NCI-H2029 treated with DMSO at 0.1 percent for 48 hours (cell line): ENCODE data around the gene FRMD6.

Experiments
- DNase-seq: peaks from one replicate; lab custom pipeline; 2025; lab: John Stamatoyannopoulos, UW

FRMD6 gene

GRCh38 chr14:51666826-51667225 is 15.1 kb downstream of the FRMD6 start:
- DNase-seq, result no peak

- no peak for DNase-seq
Measured at GRCh38 chr14:51668870-51669269, 17.2 kb downstream of the FRMD6 start.

- no peak for DNase-seq
Measured at GRCh38 chr14:51674294-51675002, 22.7 kb downstream of the FRMD6 start.

GRCh38 chr14:51676549-51676948 is 24.8 kb downstream of the FRMD6 start:
- no peak for DNase-seq

GRCh38 chr14:51677266-51677665 is 25.6 kb downstream of the FRMD6 start:
- DNase-seq, result no peak

GRCh38 chr14:51677738-51678137 is 26.0 kb downstream of the FRMD6 start:
- no peak for DNase-seq

- DNase-seq, result no peak
Measured at GRCh38 chr14:51680031-51680430, 28.3 kb downstream of the FRMD6 start.

- no peak for DNase-seq
Measured at GRCh38 chr14:51681411-51681810, 29.7 kb downstream of the FRMD6 start.

GRCh38 chr14:51682411-51682810 is 30.7 kb downstream of the FRMD6 start:
- DNase-seq, result no peak

GRCh38 chr14:51684760-51685159 is 33.0 kb downstream of the FRMD6 start:
- DNase-seq, result no peak

- DNase-seq, result no peak
Measured at GRCh38 chr14:51691176-51691575, 39.5 kb downstream of the FRMD6 start.

- no peak for DNase-seq
Measured at GRCh38 chr14:51692646-51693045, 40.9 kb downstream of the FRMD6 start.

GRCh38 chr14:51697848-51698247 is 46.1 kb downstream of the FRMD6 start:
- no peak for DNase-seq

GRCh38 chr14:51701951-51702350 is 50.2 kb downstream of the FRMD6 start:
- no peak for DNase-seq

GRCh38 chr14:51703787-51704186 is 52.1 kb downstream of the FRMD6 start:
- no peak for DNase-seq

- DNase-seq, result no peak
Measured at GRCh38 chr14:51704545-51704944, 52.8 kb downstream of the FRMD6 start.

- no peak for DNase-seq
Measured at GRCh38 chr14:51707327-51707726, 55.6 kb downstream of the FRMD6 start.

- DNase-seq, result no peak
Measured at GRCh38 chr14:51711505-51711904, 59.8 kb downstream of the FRMD6 start.

- DNase-seq, result no peak
Measured at GRCh38 chr14:51715250-51715649, 63.5 kb downstream of the FRMD6 start.

GRCh38 chr14:51715742-51716141 is 64.0 kb downstream of the FRMD6 start:
- DNase-seq, result no peak

GRCh38 chr14:51716610-51717009 is 64.9 kb downstream of the FRMD6 start:
- no peak for DNase-seq

- no peak for DNase-seq
Measured at GRCh38 chr14:51717766-51718165, 66.1 kb downstream of the FRMD6 start.

GRCh38 chr14:51719955-51720354 is 68.2 kb downstream of the FRMD6 start:
- no peak for DNase-seq

- DNase-seq, result no peak
Measured at GRCh38 chr14:51723990-51724389, 72.3 kb downstream of the FRMD6 start.
